HL-60 (cell line): ENCODE data around the gene TUBB2B.

Experiments used
- DNase-seq, 2 experiments: peaks; one replicate each; pipeline ENCODE4 v3.0.0-alpha.2; 2010 to 2020; ENCODE audit warnings: low read depth in 1 of 2, low spot score in 1 of 2
- H3K27ac ChIP-seq: fragments of 250-450 bp; sonication (Bioruptor Pico); replicated peaks from 2 replicates; pipeline ENCODE4 v1.5.1; 2020; ENCODE audit warnings: mild to moderate bottlenecking, moderate library complexity
- H3K27me3 ChIP-seq: fragments of 250-450 bp; sonication (Bioruptor Pico); 2 replicates; pipeline ENCODE4 v1.5.1; 2021; ENCODE audit warnings: mild to moderate bottlenecking, moderate library complexity; ENCODE audit not compliant: insufficient read depth, poor library complexity, severe bottlenecking
- H3K4me3 ChIP-seq: replicated peaks from 2 replicates; pipeline ENCODE4 v1.5.1; 2011; ENCODE audit warnings: mild to moderate bottlenecking, control low read depth, low read length; ENCODE audit not compliant: insufficient read depth
- GABPA ChIP-seq: IDR thresholded peaks from 2 replicates; pipeline ENCODE4 v1.6.1; 2012; ENCODE audit warnings: low read depth
- POLR2AphosphoS5 ChIP-seq: IDR thresholded peaks from 2 replicates; pipeline ENCODE4 v1.6.1; 2012; ENCODE audit warnings: low read depth
- SPI1 ChIP-seq: IDR thresholded peaks from 2 replicates; pipeline ENCODE4 v1.6.1; 2012; ENCODE audit warnings: low read depth, mild to moderate bottlenecking, borderline replicate concordance
- TF ChIP-seq, protein P1 (sequence below): IDR thresholded peaks from one replicate; pipeline ENCODE4 v1.5.1; 2011; ENCODE audit warnings: low read length, control low read depth, inconsistent platforms; ENCODE audit not compliant: insufficient read depth
- TF ChIP-seq, protein P2 (sequence below): IDR thresholded peaks from 2 replicates; pipeline ENCODE4 v1.6.1; 2012; ENCODE audit warnings: low read depth; ENCODE audit not compliant: insufficient replicate concordance

Gene TUBB2B

DNA sequence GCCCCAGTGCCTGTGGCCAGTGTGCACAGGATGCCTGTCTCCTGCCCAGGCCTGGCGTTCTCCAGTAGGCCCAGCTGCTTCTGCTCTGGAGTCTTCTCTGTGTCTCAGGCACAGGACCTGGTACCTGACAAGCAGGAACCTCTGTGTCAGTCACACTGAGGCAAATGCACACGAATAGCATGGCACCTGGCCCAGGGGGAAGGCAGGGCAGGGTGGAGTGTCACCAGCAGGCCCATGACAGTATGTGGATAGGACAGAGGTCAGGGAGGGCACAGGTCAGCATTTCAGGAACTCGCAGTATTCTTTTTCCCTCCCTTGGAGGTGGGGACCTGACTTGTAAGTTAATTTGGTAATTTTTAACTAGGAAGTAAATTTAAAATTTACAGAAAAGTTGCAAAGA, 36.9 kb upstream of the TUBB2B start:
- Histone ChIP-seq H3K27me3 (no peaks in the 10 kb centered on the region), H3K4me3 (no peak overlapping the region), H3K27ac (no peak overlapping the region)
- no peak for DNase-seq
- TF ChIP-seq, protein P1, sequence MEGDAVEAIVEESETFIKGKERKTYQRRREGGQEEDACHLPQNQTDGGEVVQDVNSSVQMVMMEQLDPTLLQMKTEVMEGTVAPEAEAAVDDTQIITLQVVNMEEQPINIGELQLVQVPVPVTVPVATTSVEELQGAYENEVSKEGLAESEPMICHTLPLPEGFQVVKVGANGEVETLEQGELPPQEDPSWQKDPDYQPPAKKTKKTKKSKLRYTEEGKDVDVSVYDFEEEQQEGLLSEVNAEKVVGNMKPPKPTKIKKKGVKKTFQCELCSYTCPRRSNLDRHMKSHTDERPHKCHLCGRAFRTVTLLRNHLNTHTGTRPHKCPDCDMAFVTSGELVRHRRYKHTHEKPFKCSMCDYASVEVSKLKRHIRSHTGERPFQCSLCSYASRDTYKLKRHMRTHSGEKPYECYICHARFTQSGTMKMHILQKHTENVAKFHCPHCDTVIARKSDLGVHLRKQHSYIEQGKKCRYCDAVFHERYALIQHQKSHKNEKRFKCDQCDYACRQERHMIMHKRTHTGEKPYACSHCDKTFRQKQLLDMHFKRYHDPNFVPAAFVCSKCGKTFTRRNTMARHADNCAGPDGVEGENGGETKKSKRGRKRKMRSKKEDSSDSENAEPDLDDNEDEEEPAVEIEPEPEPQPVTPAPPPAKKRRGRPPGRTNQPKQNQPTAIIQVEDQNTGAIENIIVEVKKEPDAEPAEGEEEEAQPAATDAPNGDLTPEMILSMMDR = no peak
- no peak for TF ChIP-seq GABPA
- no peak for TF ChIP-seq POLR2AphosphoS5
- no peak for TF ChIP-seq SPI1
- TF ChIP-seq, protein P2, sequence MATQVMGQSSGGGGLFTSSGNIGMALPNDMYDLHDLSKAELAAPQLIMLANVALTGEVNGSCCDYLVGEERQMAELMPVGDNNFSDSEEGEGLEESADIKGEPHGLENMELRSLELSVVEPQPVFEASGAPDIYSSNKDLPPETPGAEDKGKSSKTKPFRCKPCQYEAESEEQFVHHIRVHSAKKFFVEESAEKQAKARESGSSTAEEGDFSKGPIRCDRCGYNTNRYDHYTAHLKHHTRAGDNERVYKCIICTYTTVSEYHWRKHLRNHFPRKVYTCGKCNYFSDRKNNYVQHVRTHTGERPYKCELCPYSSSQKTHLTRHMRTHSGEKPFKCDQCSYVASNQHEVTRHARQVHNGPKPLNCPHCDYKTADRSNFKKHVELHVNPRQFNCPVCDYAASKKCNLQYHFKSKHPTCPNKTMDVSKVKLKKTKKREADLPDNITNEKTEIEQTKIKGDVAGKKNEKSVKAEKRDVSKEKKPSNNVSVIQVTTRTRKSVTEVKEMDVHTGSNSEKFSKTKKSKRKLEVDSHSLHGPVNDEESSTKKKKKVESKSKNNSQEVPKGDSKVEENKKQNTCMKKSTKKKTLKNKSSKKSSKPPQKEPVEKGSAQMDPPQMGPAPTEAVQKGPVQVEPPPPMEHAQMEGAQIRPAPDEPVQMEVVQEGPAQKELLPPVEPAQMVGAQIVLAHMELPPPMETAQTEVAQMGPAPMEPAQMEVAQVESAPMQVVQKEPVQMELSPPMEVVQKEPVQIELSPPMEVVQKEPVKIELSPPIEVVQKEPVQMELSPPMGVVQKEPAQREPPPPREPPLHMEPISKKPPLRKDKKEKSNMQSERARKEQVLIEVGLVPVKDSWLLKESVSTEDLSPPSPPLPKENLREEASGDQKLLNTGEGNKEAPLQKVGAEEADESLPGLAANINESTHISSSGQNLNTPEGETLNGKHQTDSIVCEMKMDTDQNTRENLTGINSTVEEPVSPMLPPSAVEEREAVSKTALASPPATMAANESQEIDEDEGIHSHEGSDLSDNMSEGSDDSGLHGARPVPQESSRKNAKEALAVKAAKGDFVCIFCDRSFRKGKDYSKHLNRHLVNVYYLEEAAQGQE = no peak

DNA sequence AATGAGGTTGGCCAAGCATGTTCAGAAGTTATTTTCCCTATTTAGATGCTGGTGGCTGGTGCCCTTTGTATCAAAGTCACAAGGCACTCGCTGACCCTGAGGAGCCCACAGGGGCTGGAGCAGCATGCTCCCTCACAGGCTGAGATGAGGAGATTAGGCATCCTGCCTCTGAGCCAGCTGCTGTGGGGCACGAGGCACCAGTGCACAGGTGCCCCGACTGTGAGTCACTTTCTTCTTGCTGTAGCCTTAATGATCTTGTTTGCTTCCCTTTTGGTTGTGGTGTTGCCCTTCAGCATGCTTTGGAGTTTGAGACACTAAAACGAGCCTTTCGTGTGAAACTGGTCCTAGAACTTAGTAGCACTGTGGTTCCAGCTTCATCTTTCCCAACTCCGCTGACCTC, 35.6 kb upstream of the TUBB2B start:
- no peak overlapping the region for H3K27ac ChIP-seq
- no peak overlapping the region for H3K4me3 ChIP-seq
- TF ChIP-seq, protein P2 = no peak
- TF ChIP-seq, protein P1 = no peak
- TF ChIP-seq POLR2AphosphoS5 = no peak
- TF ChIP-seq GABPA = no peak
- no peak for TF ChIP-seq SPI1
- DNase-seq = no peak
- H3K27me3 ChIP-seq = no peaks in the 10 kb centered on the region

DNA sequence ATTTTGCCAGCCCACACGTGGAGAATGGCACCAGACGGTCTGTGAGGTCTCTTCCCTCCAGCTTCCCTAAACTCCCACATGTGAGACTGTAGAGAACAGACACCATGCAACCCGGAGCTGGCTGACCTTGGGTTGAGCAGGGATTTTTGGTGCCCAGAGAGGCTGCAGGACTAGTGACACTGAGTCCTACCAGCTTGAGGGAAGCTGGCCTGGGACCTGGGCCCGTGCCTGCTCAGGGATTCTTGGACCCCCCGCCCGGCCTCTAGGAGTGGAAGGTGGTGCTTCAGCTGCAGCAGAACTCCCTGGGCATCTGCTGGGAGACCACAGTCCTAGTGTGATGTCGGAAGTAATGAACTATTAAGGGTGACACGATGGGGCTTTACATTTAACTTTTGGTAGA, 34.5 kb upstream of the TUBB2B start:
- TF ChIP-seq, protein P1 = no peak
- TF ChIP-seq, protein P2 = no peak
- no peak for TF ChIP-seq SPI1
- TF ChIP-seq POLR2AphosphoS5 = no peak
- no peak for TF ChIP-seq GABPA
- Histone ChIP-seq H3K4me3 (no peak overlapping the region), H3K27me3 (peaks cover 3% of the 10 kb centered on the region), H3K27ac (no peak overlapping the region)
- DNase-seq = no peak
